Retinal pigment epithelial cell (primary cell): ENCODE data around the gene SHISA9.

Experiments
- DNase-seq: peaks from one replicate; pipeline ENCODE4 v3.0.0-alpha.2; 2010; ENCODE audit warnings: low read depth
- H3K4me3 ChIP-seq: 2 replicates; pipeline ENCODE4 v1.5.1; 2011; ENCODE audit warnings: mild to moderate bottlenecking, low read length, control low read depth, moderate library complexity
- TF ChIP-seq, protein P1 (sequence below): conservative IDR thresholded peaks from 2 replicates; pipeline ENCODE4 v1.5.1; 2011; ENCODE audit warnings: low read depth, low read length, control low read depth, inconsistent platforms

Gene SHISA9

DNA sequence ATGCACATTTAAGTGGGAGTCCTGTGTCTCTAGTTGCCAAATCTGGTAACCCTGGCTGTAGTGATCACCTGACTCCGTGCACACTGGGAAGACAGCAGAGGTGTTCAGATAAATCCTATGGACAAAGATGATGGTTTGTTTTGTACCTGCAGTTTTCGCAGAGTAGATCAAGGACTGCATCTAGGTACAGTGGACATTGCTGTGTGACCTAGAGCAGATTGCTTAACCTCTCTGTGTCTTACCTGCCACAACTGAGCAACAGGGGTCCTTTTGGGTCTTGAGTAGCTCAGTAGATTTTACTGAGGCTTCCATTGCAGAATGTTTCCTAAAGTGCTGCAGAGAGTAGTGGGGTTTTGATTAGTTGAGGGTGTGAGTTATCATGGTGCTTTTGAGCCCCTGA, 160.8 kb downstream of the SHISA9 start:
- TF ChIP-seq, protein P1, sequence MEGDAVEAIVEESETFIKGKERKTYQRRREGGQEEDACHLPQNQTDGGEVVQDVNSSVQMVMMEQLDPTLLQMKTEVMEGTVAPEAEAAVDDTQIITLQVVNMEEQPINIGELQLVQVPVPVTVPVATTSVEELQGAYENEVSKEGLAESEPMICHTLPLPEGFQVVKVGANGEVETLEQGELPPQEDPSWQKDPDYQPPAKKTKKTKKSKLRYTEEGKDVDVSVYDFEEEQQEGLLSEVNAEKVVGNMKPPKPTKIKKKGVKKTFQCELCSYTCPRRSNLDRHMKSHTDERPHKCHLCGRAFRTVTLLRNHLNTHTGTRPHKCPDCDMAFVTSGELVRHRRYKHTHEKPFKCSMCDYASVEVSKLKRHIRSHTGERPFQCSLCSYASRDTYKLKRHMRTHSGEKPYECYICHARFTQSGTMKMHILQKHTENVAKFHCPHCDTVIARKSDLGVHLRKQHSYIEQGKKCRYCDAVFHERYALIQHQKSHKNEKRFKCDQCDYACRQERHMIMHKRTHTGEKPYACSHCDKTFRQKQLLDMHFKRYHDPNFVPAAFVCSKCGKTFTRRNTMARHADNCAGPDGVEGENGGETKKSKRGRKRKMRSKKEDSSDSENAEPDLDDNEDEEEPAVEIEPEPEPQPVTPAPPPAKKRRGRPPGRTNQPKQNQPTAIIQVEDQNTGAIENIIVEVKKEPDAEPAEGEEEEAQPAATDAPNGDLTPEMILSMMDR, result no peak
- H3K4me3 ChIP-seq, result no peak overlapping the region
- no peak for DNase-seq

DNA sequence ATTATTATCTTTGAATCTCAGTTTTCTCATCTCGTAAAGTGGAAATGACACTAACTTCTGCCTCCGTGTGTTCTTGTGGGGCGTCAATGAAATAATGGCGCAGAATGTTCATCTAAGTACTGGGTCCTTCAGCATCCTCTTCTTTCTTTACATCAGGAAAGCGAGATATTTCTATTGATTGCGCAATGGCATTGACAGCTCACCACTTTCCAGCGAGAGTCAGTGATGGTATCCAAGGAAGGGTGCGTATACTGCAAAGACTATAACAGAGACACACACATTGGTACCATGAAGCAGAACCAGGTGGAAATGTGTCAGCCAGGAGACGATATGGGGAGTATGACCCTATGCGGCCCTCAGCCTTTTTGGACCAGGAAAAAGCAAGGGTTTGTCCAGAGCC, 162.1 kb downstream of the SHISA9 start:
- no peak for DNase-seq
- no peak overlapping the region for H3K4me3 ChIP-seq
- TF ChIP-seq, protein P1, result no peak

DNA sequence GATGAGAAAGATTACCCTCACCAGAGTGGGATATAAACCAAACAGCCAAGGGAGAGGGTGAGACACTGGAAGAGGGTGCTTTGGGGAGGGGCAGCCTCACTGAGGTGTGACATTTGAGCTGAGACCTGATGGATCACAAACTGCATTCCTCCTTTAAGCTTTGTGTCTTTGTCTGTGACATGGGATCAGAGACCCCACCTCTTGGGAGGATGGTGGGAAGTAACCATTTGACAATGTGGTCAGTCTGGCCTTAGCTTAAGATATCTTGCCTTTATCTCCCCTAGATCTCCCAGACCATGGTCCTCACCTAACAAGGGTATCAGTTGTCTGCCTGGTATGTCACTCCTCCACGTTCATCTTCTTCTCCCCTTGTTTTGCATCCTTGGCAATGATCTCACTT, 163.4 kb downstream of the SHISA9 start:
- TF ChIP-seq, protein P1, result no peak
- no peak for DNase-seq
- no peak overlapping the region for H3K4me3 ChIP-seq

GRCh38 chr16:13067648-13068047, 166.2 kb downstream of the SHISA9 start:
- DNase-seq, result no peak
- TF ChIP-seq, protein P1, result no peak
- no peak overlapping the region for H3K4me3 ChIP-seq

DNA sequence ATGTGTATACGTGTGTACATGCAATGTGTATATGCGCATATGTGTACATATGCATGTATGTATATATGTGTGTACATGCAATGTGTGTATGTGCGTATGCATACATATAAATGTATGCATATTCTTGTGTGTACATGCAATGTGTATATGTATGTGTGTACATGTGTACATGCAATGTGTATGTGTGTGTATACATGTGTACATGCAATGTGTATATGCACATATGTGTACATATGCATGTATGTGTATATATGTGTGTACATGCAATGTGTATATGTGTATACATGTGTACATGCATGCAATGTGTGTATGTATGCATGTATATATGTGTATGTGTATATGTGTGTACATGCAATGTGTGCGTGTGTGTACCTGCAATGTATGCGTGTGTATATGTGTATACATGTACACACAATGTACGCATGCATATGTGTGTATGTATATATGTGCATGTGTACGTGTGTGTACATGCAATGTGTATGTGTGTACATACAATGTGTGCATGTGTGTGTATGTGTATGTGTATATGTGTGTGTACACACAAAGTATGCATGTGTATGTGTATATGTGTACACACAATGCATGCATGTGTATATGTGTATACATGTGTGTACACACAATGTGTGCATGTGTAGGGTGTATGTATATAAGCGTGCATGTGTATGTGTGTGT, 167.7 kb downstream of the SHISA9 start:
- no peak overlapping the region for H3K4me3 ChIP-seq
- no peak for DNase-seq
- TF ChIP-seq, protein P1, result no peak

GRCh38 chr16:13070268-13070667, 168.9 kb downstream of the SHISA9 start:
- no peak overlapping the region for H3K4me3 ChIP-seq
- DNase-seq, result no peak
- TF ChIP-seq, protein P1, result no peak

DNA sequence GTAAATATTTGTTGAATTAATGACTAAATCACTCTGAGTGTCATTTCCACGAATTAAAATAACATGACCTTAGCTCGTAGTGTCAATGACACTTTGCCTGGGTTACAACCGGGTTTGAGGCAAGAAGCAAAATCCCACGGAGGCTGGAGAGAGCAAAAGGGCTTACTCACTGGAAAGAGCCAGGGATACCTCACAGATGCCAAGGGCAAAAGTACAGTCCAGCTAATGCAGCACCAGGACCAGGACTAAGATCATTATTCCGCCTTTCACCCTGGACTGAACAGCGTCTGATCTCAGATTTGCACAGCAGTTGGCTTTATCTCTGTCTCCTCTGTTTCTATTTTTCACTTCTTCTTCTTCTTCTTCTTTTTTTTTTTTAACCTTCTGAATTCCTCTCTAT, 175.5 kb downstream of the SHISA9 start:
- DNase-seq, result no peak
- TF ChIP-seq, protein P1, result no peak
- H3K4me3 ChIP-seq, result no peak overlapping the region
